Inflammatory macrophage (primary cell): ENCODE measurements around the gene AMY1A.
"Not testable (repeated sequence)": the region's sequence is repeated elsewhere in the genome, so short reads cannot be mapped to it uniquely, and the experiment has no call there.

ENCODE experiments used
- DNase-seq, 2 donors: peaks; one replicate each; pipeline ENCODE4 v3.0.0-alpha.2; 2020 to 2022
- total RNA-seq, 18 experiments: gene quantifications; one replicate each; lab custom pipeline; 2026; ENCODE audit warnings: mixed read lengths in 6 of 18, inconsistent platforms in 2 of 18; lab: John Stamatoyannopoulos, UW

The AMY1A gene
- total RNA-seq = 0 reads per million in 18 experiments

DNA sequence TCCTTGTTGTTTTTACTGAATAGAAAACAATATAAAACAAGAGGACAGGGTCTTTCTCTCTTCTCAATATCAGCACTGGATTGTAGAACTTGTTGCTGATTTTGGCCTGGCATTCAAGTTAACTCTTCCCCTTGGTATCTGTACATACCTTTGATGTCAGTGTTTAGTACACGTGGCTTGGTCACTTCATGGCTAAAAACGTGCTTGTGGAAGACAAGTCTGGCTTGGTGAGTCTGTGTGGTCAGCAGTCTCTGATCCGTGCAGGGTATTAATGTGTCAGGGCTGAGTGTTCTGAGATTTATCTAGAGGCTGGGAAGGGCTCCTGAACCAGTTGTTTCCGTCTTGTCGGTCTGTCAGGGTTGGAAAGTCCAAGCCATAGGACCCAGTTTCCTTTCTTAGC is at the start of gene AMY1A:
Gene AMY1A (plus strand): TSS at position 301 of the 400 bp plus-strand sequence. CDS start 571 bp downstream, outside the sequence.
- DNase-seq = not testable (repeated sequence)

GRCh38 chr1:103616362-103616761 is 39.2 kb upstream of the AMY1A start:
- no peak for DNase-seq

DNA sequence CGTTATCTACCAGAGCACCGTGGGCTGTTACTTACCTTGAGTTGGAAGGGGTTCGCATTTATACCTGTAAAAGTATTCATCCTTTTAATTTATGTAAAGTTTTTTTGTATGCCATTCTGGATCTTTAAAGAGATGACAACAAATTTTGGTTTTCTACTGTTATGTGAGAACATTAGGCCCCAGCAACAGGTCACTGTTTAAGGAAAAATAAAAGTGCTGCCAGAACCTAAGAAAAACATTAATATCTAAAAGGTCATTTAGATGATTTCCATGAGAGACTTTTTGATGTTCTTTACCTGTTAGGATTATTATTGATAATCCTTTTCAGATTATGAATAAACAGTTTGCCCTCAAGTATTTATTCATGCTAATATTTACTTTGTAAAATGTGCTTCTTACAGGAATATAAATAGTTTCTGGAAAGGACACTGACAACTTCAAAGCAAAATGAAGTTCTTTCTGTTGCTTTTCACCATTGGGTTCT is 38.5 kb upstream of the AMY1A start, which contains the start of gene AMY2A:
Gene AMY2A (plus strand): TSS at position 434 of the 484 bp plus-strand sequence. CDS start 14 bp downstream, at position 448.
- DNase-seq = not testable (repeated sequence)

- not testable (repeated sequence) for DNase-seq
Measured at GRCh38 chr1:103627436-103627835, 28.1 kb upstream of the AMY1A start.

DNA sequence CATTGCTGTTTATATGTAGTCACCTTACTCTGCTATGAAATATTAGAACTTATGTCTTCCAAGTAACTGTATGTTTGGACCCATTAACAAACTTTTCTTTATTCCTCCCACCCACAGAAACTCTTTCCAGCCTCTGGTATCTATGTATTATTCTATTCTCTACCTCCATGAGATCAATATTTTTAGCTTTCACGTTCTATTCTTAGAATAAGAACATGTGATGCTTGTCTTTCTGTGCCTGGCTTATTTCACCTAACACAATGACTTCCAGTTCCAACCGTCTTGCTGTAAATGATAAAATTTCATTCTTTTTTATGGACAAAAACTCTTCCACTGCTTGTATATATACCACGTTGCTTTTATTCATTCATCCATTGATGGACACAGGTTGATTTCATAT is 14.4 kb upstream of the AMY1A start:
- not testable (repeated sequence) for DNase-seq

DNA sequence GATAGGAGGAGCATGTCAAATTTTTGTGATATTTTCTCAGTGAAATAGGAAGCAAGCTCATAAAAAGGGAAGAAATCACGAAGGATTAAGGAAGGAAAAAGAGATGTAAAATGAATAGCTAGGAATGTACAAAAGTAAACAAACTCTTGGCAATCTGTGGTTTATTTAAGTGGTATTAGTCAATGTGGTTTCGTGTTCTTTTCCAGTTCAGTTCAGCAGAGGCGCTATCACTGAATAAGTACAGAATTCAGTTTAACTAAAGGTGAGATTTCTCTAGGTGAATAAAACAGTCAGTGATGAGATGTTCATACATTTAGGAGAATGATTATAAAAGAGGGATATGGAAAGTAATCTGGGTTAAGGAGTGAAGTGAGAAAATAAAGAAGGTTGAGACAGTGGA is 11.7 kb upstream of the AMY1A start:
- not testable (repeated sequence) for DNase-seq

GRCh38 chr1:103650305-103650704 is 5.3 kb upstream of the AMY1A start:
- DNase-seq = not testable (repeated sequence)

DNA sequence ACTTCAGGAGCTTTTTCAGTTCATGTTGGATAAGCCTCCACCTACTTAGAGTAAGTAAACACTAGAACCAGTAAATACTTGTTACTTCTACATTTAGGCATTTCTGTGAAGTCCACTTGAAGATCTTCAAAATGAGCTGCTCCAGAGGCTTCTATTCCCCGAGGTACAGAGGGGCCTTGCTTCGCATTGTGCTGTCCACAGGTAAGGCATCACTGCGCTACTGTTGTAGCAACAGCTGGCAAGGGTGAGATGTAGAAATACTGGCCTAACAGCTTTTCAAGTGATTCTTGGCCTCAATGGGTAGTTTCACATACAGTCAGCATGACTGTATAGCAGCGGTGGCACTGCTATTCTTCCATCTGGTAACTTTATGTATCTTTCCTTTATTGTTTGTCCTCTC is 4.7 kb upstream of the AMY1A start:
- DNase-seq = not testable (repeated sequence)

DNA sequence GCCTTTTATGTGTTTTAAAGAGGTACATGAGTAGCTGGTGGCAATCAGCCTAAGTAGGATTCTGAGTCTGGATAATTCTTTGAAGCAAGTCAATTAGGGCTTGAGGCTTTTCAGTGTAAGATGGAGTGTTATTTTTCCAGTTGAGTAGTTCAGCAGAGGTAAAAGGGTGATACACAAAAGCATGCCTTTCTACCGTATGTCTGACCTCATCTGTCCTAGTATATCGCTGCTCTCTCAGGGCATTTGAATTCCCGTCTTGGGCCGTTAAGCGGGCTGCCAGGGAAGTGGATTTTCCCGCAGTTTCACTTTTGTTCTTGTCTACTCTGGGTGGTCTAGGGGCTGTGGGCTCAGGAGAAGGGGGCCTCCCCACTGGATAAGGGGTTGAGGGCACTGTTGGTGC is 1.4 kb upstream of the AMY1A start:
- not testable (repeated sequence) for DNase-seq

- not testable (repeated sequence) for DNase-seq
Measured at GRCh38 chr1:103676335-103676734, 20.8 kb downstream of the AMY1A start.

DNA sequence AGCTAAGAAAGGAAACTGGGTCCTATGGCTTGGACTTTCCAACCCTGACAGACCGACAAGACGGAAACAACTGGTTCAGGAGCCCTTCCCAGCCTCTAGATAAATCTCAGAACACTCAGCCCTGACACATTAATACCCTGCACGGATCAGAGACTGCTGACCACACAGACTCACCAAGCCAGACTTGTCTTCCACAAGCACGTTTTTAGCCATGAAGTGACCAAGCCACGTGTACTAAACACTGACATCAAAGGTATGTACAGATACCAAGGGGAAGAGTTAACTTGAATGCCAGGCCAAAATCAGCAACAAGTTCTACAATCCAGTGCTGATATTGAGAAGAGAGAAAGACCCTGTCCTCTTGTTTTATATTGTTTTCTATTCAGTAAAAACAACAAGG is 40.5 kb downstream of the AMY1A start, which contains the start of gene AMY1B:
Gene AMY1B (minus strand): TSS at position 101 of the 400 bp plus-strand sequence. CDS start 571 bp downstream, outside the sequence.
- not testable (repeated sequence) for DNase-seq

DNA sequence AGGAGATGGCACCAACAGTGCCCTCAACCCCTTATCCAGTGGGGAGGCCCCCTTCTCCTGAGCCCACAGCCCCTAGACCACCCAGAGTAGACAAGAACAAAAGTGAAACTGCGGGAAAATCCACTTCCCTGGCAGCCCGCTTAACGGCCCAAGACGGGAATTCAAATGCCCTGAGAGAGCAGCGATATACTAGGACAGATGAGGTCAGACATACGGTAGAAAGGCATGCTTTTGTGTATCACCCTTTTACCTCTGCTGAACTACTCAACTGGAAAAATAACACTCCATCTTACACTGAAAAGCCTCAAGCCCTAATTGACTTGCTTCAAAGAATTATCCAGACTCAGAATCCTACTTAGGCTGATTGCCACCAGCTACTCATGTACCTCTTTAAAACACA is 41.9 kb downstream of the AMY1A start:
- not testable (repeated sequence) for DNase-seq

DNA sequence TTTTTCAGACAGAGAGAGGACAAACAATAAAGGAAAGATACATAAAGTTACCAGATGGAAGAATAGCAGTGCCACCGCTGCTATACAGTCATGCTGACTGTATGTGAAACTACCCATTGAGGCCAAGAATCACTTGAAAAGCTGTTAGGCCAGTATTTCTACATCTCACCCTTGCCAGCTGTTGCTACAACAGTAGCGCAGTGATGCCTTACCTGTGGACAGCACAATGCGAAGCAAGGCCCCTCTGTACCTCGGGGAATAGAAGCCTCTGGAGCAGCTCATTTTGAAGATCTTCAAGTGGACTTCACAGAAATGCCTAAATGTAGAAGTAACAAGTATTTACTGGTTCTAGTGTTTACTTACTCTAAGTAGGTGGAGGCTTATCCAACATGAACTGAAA is 45.1 kb downstream of the AMY1A start:
- DNase-seq = not testable (repeated sequence)

- DNase-seq = not testable (repeated sequence)
Measured at GRCh38 chr1:103701256-103701655, 45.7 kb downstream of the AMY1A start.

GRCh38 chr1:103707670-103708069 is 52.1 kb downstream of the AMY1A start:
- DNase-seq = not testable (repeated sequence)

- DNase-seq = not testable (repeated sequence)
Measured at GRCh38 chr1:103710381-103710780, 54.8 kb downstream of the AMY1A start.
